CD14-positive monocyte (primary cell): ENCODE results near the gene MIPOL1. TPM values are rescaled to one million over a fixed set of nuclear protein-coding genes. Genes with fewer than 3 reads are reported as not detected.
"Not testable (repeated sequence)": the region's sequence is repeated elsewhere in the genome, so short reads cannot be mapped to it uniquely, and the experiment has no call there.

ENCODE experiments used
- DNase-seq, 3 donors: peaks; one replicate each; pipeline ENCODE4 v3.0.0-alpha.2; 2011 to 2022
- H2AFZ ChIP-seq: 2 replicates; pipeline ENCODE4 v1.6.0; 2012; ENCODE audit warnings: mild to moderate bottlenecking, low read depth, low read length, inconsistent platforms; ENCODE audit not compliant: insufficient read depth, poor library complexity, severe bottlenecking
- H3K27ac ChIP-seq, 2 donors: 1 replicate in 1 of 2; 2 replicates in 1 of 2; pipeline ENCODE4 v1.5.1; 2012 to 2013; ENCODE audit warnings: low read length in 2 of 2, control low read depth in 1 of 2, inconsistent platforms in 1 of 2, low read depth in 1 of 2, mild to moderate bottlenecking in 1 of 2
- H3K27me3 ChIP-seq, 2 donors: one replicate each; pipeline versions ENCODE4 v1.6.0 to v1.6.1; 2011 to 2013; ENCODE audit warnings: low read length in 2 of 2; ENCODE audit not compliant: control insufficient read depth in 2 of 2, insufficient read depth in 2 of 2
- H3K36me3 ChIP-seq, 2 donors: replicated peaks in 1 of 2; 1 replicate in 1 of 2; 2 replicates in 1 of 2; pipeline versions ENCODE4 v1.5.1 to v1.6.1; 2012 to 2013; ENCODE audit warnings: low read length in 2 of 2, control low read depth in 1 of 2, inconsistent platforms in 1 of 2, mild to moderate bottlenecking in 1 of 2; ENCODE audit not compliant: insufficient read depth in 2 of 2, control insufficient read depth in 1 of 2
- H3K4me1 ChIP-seq, 2 donors: 1 replicate in 1 of 2; 2 replicates in 1 of 2; pipeline versions ENCODE4 v1.5.1 to v1.6.1; 2012 to 2013; ENCODE audit warnings: low read length in 2 of 2, control low read depth in 1 of 2, inconsistent platforms in 1 of 2, mild to moderate bottlenecking in 1 of 2, moderate library complexity in 1 of 2; ENCODE audit not compliant: insufficient read depth in 2 of 2, control insufficient read depth in 1 of 2
- H3K4me2 ChIP-seq: replicated peaks from 2 replicates; pipeline ENCODE3; 2012; ENCODE audit warnings: low read length, moderate library complexity, mild to moderate bottlenecking; ENCODE audit not compliant: poor library complexity, severe bottlenecking; ENCODE audit errors: extremely low read depth
- H3K4me3 ChIP-seq, 3 experiments: fragments of 200-600 bp in 1 of 3; sonication (generic) in 1 of 3; replicated peaks in 1 of 3; 1 replicate in 2 of 3; 2 replicates in 1 of 3; pipeline ENCODE4 v1.5.1; 2011 to 2013; ENCODE audit warnings: low read length in 3 of 3, mild to moderate bottlenecking in 3 of 3, control low read depth in 2 of 3, low read depth in 2 of 3, inconsistent platforms in 1 of 3, moderate library complexity in 1 of 3
- H3K79me2 ChIP-seq: 2 replicates; pipeline ENCODE4 v1.6.0; 2012; ENCODE audit warnings: mild to moderate bottlenecking, control low read depth, inconsistent platforms, low read length, moderate library complexity; ENCODE audit not compliant: insufficient read depth
- H3K9ac ChIP-seq: 2 replicates; pipeline ENCODE4 v1.6.0; 2017; ENCODE audit warnings: low read length, mild to moderate bottlenecking; ENCODE audit not compliant: insufficient read depth, poor library complexity, severe bottlenecking
- H3K9me3 ChIP-seq, 2 donors: replicated peaks in 1 of 2; 1 replicate in 1 of 2; 2 replicates in 1 of 2; pipeline versions ENCODE4 v1.5.1 to v1.6.1; 2012 to 2013; ENCODE audit warnings: low read length in 2 of 2, control low read depth in 1 of 2; ENCODE audit not compliant: control insufficient read depth in 1 of 2, insufficient read depth in 1 of 2
- H4K20me1 ChIP-seq: 2 replicates; pipeline ENCODE4 v1.6.0; 2012; ENCODE audit warnings: mild to moderate bottlenecking, low read length, control low read depth, moderate library complexity; ENCODE audit not compliant: insufficient read depth
- H3K27ac Mint-ChIP-seq, 7 donors: one replicate each; pipeline ENCODE4 v1.8.0; 2020; ENCODE audit warnings: mild to moderate bottlenecking in 7 of 7, mixed read lengths in 7 of 7, moderate library complexity in 6 of 7, inconsistent platforms in 2 of 7
- H3K27me3 Mint-ChIP-seq, 3 donors: one replicate each; pipeline ENCODE4 v1.8.0; 2021 to 2022; ENCODE audit warnings: low read depth in 3 of 3, mild to moderate bottlenecking in 3 of 3, mixed read lengths in 3 of 3, moderate library complexity in 3 of 3, inconsistent platforms in 1 of 3
- H3K36me3 Mint-ChIP-seq, 2 donors: one replicate each; pipeline ENCODE4 v1.8.0; 2020; ENCODE audit warnings: mixed read lengths in 2 of 2, inconsistent platforms in 1 of 2, mild to moderate bottlenecking in 1 of 2
- H3K4me1 Mint-ChIP-seq: one replicate; pipeline ENCODE4 v1.8.0; 2020; ENCODE audit warnings: mild to moderate bottlenecking, mixed read lengths
- H3K4me3 Mint-ChIP-seq, 2 donors: one replicate each; pipeline ENCODE4 v1.8.0; 2020; ENCODE audit warnings: mild to moderate bottlenecking in 2 of 2, mixed read lengths in 2 of 2, moderate library complexity in 1 of 2
- H3K9me3 Mint-ChIP-seq, 7 donors: one replicate each; pipeline ENCODE4 v1.8.0; 2020 to 2022; ENCODE audit warnings: mixed read lengths in 7 of 7, mild to moderate bottlenecking in 6 of 7, moderate library complexity in 6 of 7, inconsistent platforms in 2 of 7
- WGBS: methylation state at CpG from one replicate; pipeline ENCODE4 v1.1.5; 2013; ENCODE audit warnings: missing lambda C conversion rate; ENCODE audit not compliant: insufficient coverage; 5-methylcytosine and 5-hydroxymethylcytosine counted together
- intact Hi-C, 2 donors: fragments of 100-400 bp; cut with micrococcal nuclease; formaldehyde crosslinking; loops; one replicate each; pipeline versions ENCODE4 v1.15.0 to v1.15.1; 2023
- polyA plus RNA-seq, 3 donors: library from polyadenylated mRNA; depleted of rRNA in 1 of 3; unstranded in 2 of 3; stranded (reverse) in 1 of 3; fragments of 300-500 nt in 2 of 3; fragments of >200 nt in 1 of 3; fragmentation: Illumina TruSeq in 2 of 3; gene quantifications; 1 replicate in 2 of 3; 2 replicates in 1 of 3; pipeline ENCODE4 v1.2.3, GENCODE V29; 2012 to 2021
- TF ChIP-seq, protein P1 (sequence below): fragments of 200-600 bp; IDR thresholded peaks from one replicate; pipeline ENCODE4 v1.8.0; 2022; ENCODE audit warnings: antibody characterized with exemption, mild to moderate bottlenecking

Gene MIPOL1
- polyA plus RNA-seq, 3 donors: not detected

DNA sequence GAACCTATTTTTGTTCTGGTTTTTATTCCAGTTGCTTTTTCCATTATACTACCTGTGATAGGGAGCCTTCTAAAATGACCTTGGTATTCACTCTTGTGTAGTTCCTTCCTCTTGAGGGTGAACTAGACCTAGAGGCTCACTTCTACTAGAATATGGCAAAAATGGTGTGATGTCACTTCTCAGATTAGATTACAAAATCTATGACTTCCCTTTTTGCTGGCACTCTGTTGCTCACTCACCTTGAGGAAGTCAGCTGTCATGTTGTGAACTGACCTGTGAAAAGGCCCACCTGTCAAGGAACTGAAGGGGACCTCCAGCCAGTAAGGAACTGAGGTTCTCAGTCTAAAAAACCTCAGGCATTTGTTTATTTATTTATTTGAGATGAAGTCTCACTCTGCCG lies 5.7 kb downstream of the MIPOL1 start:
- Histone ChIP-seq H3K27me3 (peaks cover 2 to 7% of the 10 kb centered on the region in 2 donors), H3K4me1 (no peaks in the 10 kb centered on the region), H3K4me2 (no peak overlapping the region), H3K79me2 (no peaks in the 10 kb centered on the region), H3K9ac (no peak overlapping the region), H3K36me3 (no peaks in the 10 kb centered on the region), H3K27ac (no peak overlapping the region), H4K20me1 (no peaks in the 10 kb centered on the region), H3K4me3 (no peak overlapping the region), H2AFZ (no peak overlapping the region), H3K9me3 (peaks cover 17 to 18% of the 10 kb centered on the region in 2 donors)
- no peak for DNase-seq
- Mint-ChIP-seq H3K4me3 (no peak overlapping the region), H3K27me3 (peaks cover 2 to 14% (median 4%) of the 10 kb centered on the region in 3 donors), H3K36me3 (no peaks in the 10 kb centered on the region), H3K4me1 (no peaks in the 10 kb centered on the region), H3K27ac (no peak overlapping the region), H3K9me3 (peaks cover 11 to 29% (median 23%) of the 10 kb centered on the region in 7 donors)
- intact Hi-C loops: no loop called here
- no CpG with 5 or more reads among the region's 1 CpG for WGBS
- TF ChIP-seq, protein P1, sequence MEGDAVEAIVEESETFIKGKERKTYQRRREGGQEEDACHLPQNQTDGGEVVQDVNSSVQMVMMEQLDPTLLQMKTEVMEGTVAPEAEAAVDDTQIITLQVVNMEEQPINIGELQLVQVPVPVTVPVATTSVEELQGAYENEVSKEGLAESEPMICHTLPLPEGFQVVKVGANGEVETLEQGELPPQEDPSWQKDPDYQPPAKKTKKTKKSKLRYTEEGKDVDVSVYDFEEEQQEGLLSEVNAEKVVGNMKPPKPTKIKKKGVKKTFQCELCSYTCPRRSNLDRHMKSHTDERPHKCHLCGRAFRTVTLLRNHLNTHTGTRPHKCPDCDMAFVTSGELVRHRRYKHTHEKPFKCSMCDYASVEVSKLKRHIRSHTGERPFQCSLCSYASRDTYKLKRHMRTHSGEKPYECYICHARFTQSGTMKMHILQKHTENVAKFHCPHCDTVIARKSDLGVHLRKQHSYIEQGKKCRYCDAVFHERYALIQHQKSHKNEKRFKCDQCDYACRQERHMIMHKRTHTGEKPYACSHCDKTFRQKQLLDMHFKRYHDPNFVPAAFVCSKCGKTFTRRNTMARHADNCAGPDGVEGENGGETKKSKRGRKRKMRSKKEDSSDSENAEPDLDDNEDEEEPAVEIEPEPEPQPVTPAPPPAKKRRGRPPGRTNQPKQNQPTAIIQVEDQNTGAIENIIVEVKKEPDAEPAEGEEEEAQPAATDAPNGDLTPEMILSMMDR: no peak

DNA sequence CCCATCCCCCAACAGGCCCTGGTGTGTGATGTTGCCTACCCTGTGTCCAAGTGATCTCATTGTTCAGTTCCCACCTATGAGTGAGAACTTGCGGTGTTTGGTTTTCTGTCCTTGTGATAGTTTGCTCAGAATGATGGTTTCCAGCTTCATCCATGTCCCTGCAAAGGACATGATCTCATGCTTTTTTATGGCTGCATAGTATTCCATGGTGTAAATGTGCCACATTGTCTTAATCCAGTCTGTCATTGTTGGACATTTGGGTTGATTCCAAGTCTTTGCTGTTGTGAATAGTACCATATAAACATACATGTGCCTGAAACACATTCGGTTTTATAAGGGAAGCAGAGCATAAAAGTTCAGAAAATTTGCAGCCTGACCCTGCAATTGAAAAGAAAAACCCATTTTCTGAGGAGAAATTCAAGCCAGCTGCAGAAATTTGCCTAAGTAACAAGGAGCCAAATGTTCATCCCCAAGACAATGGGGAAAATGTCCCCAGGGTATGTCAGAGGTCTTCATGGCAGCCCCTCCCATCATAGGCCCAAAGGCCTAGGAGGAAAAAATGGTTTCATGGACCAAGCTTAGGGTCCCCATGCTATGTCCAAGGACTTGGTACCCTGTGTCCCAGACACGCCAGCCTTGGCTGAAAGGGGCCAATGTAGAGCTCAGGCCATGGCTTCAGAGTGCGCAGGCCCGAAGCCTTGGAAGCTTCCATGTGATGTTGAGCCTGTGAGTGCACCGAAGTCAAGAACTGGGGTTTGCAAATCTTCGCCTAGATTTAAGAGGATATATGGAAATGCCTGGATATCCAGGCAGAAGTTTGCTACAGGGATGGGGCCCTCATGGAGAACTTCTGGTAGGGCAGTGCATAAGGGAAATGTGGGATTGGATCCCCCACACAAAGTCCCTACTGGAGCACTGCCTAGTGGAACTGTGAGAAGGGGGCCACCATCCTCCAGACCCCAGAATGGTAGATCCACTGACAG lies 8.2 kb downstream of the MIPOL1 start:
- H3K9me3 Mint-ChIP-seq: peaks cover 15 to 35% (median 28%) of the 10 kb centered on the region in 7 donors
- H3K4me1 ChIP-seq, H3K4me3 Mint-ChIP-seq, H3K4me1 Mint-ChIP-seq, H3K36me3 ChIP-seq, H3K4me3 ChIP-seq, H3K79me2 ChIP-seq, intact Hi-C loops, H4K20me1 ChIP-seq, H3K27ac Mint-ChIP-seq, H3K36me3 Mint-ChIP-seq, H3K27me3 Mint-ChIP-seq, H2AFZ ChIP-seq, H3K9ac ChIP-seq, H3K27ac ChIP-seq, H3K27me3 ChIP-seq, DNase-seq, H3K4me2 ChIP-seq: not testable (repeated sequence)
- WGBS: 91% methylated on average over 5 of the region's 7 CpGs
- peaks cover 18 to 24% of the 10 kb centered on the region in 2 donors for H3K9me3 ChIP-seq

DNA sequence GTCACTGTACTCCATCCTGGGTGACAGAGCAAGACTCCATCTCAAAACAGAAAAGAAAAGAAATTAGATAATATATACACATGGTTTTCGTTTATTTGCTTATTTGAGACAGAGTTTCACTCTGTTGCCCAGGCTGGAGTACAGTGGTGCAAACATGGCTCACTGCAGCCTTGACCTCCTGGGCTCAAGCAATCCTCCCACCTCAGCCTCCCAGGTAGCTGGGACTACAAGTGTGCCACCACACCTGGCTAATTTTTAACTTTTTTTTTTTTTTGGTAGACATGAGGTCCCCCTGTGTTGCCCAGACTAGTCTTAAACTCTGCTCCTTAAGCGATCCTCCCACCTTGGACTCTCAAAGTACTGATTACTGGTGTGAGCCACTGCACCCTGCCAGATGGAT lies 11.9 kb downstream of the MIPOL1 start:
- H3K27me3 ChIP-seq, H2AFZ ChIP-seq, H3K36me3 ChIP-seq, H3K4me3 Mint-ChIP-seq, H3K4me1 ChIP-seq, H3K4me1 Mint-ChIP-seq, H3K4me2 ChIP-seq, H3K27ac Mint-ChIP-seq, DNase-seq, H3K27ac ChIP-seq, H3K36me3 Mint-ChIP-seq, H3K27me3 Mint-ChIP-seq, H3K79me2 ChIP-seq, intact Hi-C loops, H4K20me1 ChIP-seq, H3K4me3 ChIP-seq, H3K9ac ChIP-seq: not testable (repeated sequence)
- WGBS: no CpG with 5 or more reads among the region's 2 CpGs
- peaks cover 15 to 41% (median 33%) of the 10 kb centered on the region in 7 donors for H3K9me3 Mint-ChIP-seq
- peaks cover 14 to 34% of the 10 kb centered on the region in 2 donors for H3K9me3 ChIP-seq
